Mucosa of rectum (tissue), 2 donors: ENCODE measurements around the gene SYTL3.
"Not testable (repeated sequence)": the region's sequence is repeated elsewhere in the genome, so short reads cannot be mapped to it uniquely, and the experiment has no call there.

Experiments
- H3K27ac ChIP-seq, 2 donors: one replicate each; pipeline ENCODE4 v1.7.0; 2013; ENCODE audit warnings: inconsistent platforms in 2 of 2, low read depth in 2 of 2, low read length in 2 of 2
- H3K27me3 ChIP-seq, 2 donors: one replicate each; pipeline ENCODE4 v1.7.0; 2013; ENCODE audit warnings: low read length in 2 of 2; ENCODE audit not compliant: control insufficient read depth in 2 of 2, insufficient read depth in 2 of 2
- H3K36me3 ChIP-seq, 2 donors: one replicate each; pipeline ENCODE4 v1.7.0; 2013; ENCODE audit warnings: low read length in 2 of 2; ENCODE audit not compliant: control insufficient read depth in 2 of 2, insufficient read depth in 2 of 2
- H3K4me1 ChIP-seq, 2 donors: one replicate each; pipeline ENCODE4 v1.7.0; 2013; ENCODE audit warnings: low read length in 2 of 2, mild to moderate bottlenecking in 1 of 2; ENCODE audit not compliant: control insufficient read depth in 2 of 2, insufficient read depth in 2 of 2
- H3K4me3 ChIP-seq, 2 donors: one replicate each; pipeline ENCODE4 v1.7.0; 2013; ENCODE audit warnings: low read length in 2 of 2
- H3K9ac ChIP-seq, 2 donors: one replicate each; pipeline ENCODE4 v1.7.0; 2013; ENCODE audit warnings: low read length in 2 of 2, low read depth in 1 of 2, mild to moderate bottlenecking in 1 of 2
- H3K9me3 ChIP-seq, 2 donors: one replicate each; pipeline ENCODE4 v1.7.0; 2013; ENCODE audit warnings: low read length in 2 of 2; ENCODE audit not compliant: control insufficient read depth in 2 of 2
- donor health status: healthy.
- donor health status: Normal muscosa, but diverticular disease.

The SYTL3 gene

DNA sequence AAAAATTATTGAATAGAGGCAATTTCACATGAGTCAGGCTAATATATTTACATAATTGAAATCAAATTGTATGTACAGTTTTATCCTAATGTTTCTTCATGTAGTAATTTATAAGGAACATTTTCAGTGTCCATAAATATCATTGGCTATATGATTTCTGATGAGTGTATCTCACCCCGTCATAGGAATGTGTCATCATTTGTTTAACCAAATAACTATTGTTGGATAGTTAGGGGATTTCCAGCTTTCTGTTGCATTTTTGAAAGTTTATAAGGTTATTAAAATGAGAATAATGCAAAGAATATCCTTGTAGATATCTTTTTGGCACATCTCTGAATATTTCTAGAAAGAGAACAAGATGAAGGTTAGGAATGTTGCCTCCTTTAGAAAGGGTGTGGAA is 39.0 kb downstream of the SYTL3 start:
- no peaks in the 10 kb centered on the region for H3K27me3 ChIP-seq
- H3K9me3 ChIP-seq, result no peaks in the 10 kb centered on the region
- no peak overlapping the region for H3K9ac ChIP-seq
- no peaks in the 10 kb centered on the region for H3K36me3 ChIP-seq
- H3K27ac ChIP-seq, result no peak overlapping the region
- peaks cover 4 to 16% of the 10 kb centered on the region in 2 donors for H3K4me1 ChIP-seq
- no peak overlapping the region for H3K4me3 ChIP-seq

GRCh38 chr6:158694913-158695312 is 45.1 kb downstream of the SYTL3 start:
- Histone ChIP-seq H3K27ac (no peak overlapping the region), H3K4me1 (no peaks in the 10 kb centered on the region), H3K9ac (no peak overlapping the region), H3K27me3 (no peaks in the 10 kb centered on the region), H3K36me3 (no peaks in the 10 kb centered on the region), H3K9me3 (no peaks in the 10 kb centered on the region), H3K4me3 (no peak overlapping the region)

GRCh38 chr6:158697811-158698210 is 48.0 kb downstream of the SYTL3 start:
- no peaks in the 10 kb centered on the region for H3K36me3 ChIP-seq
- no peaks in the 10 kb centered on the region for H3K27me3 ChIP-seq
- H3K9ac ChIP-seq, result no peak overlapping the region
- H3K4me1 ChIP-seq, result no peaks in the 10 kb centered on the region
- no peaks in the 10 kb centered on the region for H3K9me3 ChIP-seq
- no peak overlapping the region for H3K27ac ChIP-seq
- no peak overlapping the region for H3K4me3 ChIP-seq

DNA sequence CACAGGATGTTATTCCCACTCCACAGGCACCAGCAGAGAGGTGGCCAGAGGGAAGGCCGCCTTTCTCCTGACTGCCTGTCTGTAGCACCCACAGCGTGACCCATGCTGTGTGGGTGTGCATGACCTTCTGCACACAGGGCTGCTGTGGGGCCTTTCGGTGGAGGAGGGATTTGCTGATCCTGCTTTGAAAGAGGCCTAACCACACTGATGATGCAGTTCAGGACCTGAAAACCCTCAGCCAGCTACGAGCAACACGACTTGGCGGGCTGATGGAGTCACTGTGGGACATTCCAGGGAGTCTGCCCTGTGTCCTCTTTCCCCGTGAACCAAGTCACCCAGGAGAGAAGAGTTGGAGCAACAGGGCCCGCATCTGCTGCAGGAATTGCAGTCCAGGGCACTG is 49.1 kb downstream of the SYTL3 start:
- H3K9ac ChIP-seq, result no peak overlapping the region
- H3K36me3 ChIP-seq, result no peaks in the 10 kb centered on the region
- peaks cover 3 to 5% of the 10 kb centered on the region in 2 donors for H3K4me1 ChIP-seq
- H3K9me3 ChIP-seq, result no peaks in the 10 kb centered on the region
- H3K27me3 ChIP-seq, result no peaks in the 10 kb centered on the region
- H3K27ac ChIP-seq, result no peak overlapping the region
- H3K4me3 ChIP-seq, result no peak overlapping the region

DNA sequence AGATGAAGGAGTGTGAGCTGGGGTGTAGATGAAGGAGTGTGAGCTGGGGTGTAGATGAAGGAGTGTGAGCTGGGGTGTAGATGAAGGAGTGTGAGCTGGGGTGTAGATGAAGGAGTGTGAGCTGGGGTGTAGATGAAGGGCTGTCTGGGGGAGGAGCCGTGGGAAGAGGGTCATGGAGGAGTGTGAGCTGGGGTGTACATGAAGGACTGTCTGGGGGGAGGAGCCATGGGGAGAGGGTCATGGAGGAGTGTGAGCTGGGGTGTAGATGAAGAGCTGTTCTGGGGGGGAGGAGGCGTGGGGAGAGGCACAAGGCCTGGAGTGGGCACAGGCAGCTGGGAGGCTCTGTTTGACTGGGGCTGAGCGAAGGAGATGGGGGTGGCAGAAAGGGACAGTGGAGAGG is 51.4 kb downstream of the SYTL3 start:
- not testable (repeated sequence) for H3K9ac ChIP-seq, H3K27ac ChIP-seq, H3K4me3 ChIP-seq, H3K9me3 ChIP-seq, H3K36me3 ChIP-seq, H3K27me3 ChIP-seq
- H3K4me1 ChIP-seq, result peaks cover 10 to 24% of the 10 kb centered on the region in 2 donors

DNA sequence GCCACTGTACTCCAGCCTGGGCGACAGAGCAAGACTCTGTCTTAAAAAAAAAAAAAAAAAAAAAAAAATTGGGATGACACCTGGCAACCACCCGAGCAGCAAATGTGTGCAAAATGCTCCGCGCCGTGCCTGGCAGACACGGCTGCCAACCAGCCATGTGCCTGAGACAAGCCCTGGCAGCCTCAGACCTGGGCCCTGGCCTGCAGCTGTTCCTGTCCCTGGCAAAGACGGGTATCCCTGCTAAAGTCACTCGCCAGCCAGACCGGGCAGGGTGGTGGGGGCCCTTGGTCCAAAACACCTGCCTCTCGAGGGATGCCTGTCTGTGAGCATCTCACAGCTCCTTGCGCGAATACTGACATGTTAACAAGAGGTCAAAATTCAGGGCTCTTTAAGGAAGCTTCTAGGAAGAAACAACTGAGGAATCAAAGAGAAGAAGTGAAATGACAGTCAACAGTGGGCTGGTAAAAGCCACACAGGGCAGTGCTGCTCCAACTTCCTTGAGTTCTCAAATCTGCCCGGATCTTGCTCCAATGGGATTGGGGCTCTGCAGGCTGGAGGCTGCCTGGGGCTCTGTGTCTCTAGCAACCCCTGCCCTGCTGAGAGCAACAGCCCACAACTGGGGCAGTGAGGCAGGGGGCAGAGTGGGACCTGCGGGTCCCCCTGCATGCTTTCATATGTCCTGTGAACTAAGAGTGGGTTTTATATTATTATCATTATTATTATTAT is 53.4 kb downstream of the SYTL3 start:
- Histone ChIP-seq H3K9ac (no peak overlapping the region), H3K27ac (peak overlapping the region; percentile 48 to 54), H3K27me3 (no peaks in the 10 kb centered on the region), H3K4me3 (no peak overlapping the region), H3K4me1 (peaks cover 15 to 37% of the 10 kb centered on the region in 2 donors), H3K36me3 (no peaks in the 10 kb centered on the region), H3K9me3 (no peaks in the 10 kb centered on the region)

DNA sequence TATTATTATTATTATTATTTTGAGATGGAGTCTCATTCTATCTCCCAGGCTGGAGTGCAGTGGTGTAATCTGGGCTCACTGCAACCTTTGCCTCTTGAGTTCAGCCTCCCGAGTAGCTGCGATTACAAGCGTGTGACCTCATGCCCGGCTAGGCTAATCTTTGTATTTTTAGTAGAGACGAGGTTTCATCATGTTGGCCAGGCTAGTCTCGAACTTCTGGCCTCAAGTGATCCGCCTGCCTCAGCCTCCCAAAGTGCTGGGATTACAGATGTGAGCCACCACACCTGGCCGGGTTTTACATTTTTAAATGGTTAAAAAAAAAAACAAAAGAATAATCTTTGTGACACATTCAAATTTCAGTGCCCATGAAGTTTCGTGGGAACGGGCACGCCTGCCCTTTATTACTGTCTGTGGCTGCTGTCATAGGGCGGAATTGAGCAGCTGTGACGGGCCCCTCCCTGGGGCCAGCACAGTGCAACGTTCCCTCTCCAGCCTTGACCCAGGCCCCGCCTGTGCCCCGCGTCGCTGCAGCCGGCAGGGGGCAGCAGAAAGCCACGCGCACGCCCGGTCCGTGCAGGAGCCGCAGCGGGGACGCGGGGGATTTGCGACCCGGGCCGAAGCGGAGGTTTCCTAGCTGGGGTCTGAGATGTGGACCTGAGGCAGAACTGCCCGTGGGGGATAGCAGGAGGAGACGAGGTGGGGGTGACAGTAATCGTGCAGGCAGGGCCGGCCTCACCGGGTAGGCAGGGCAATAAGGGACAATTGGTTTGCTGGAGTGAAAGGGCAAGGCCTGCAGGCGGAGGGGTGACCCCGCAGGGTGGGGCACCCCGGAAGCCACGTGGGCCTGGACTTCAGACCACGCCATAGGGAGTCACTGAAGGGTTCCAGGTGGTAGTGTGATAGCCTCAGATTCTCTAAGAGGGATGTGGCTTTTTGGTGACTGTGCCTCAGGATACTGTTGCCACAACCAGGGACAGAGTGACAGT is 54.3 kb downstream of the SYTL3 start:
- Histone ChIP-seq H3K9me3 (no peaks in the 10 kb centered on the region), H3K4me1 (peaks cover 15 to 37% of the 10 kb centered on the region in 2 donors), H3K9ac (peak overlapping the region; percentile 70 to 76), H3K27ac (peak overlapping the region; percentile 77 to 80), H3K4me3 (peak overlapping the region; percentile 58 to 79), H3K27me3 (no peaks in the 10 kb centered on the region), H3K36me3 (no peaks in the 10 kb centered on the region)

DNA sequence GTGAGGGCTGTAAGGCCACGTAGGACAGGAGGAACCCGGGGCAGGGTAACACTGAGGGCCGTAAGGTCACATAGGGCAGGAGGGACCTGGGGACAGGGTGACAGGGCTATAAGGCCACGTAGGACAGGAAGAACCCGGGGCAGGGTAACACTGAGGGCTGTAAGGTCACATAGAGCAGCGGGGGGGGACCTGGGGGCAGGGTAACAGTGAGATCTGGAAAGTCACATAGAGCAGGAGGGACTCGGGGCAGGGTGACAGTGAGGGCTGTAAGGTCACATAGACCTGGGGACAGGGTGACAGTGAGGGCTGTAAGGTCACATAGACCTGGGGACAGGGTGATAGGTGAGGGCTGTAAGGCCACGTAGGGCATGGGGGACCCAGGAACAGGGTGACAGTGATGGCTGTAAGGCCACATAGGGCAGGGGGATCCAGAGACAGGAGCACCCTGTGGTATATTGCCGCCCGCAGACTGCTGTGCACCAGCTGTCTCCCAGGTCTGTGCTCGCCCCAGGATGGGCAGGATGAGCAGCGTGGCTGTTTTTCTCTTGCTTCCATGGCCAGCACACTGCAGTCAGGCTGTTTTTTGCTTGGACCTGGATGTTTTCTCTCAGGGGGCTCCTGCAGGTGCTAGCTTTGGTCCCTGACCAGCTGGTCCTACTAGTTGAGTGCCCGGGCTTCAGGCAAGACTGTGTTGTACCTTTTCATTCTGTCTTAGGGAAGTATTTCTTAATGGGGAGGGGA is 55.7 kb downstream of the SYTL3 start:
- Histone ChIP-seq H3K4me1 (peaks cover 15 to 37% of the 10 kb centered on the region in 2 donors), H3K9ac (peak overlapping the region in 1 of 2 donors; percentile 76), H3K9me3 (no peaks in the 10 kb centered on the region), H3K4me3 (no peak overlapping the region), H3K27ac (peak overlapping the region; percentile 77 to 80), H3K27me3 (no peaks in the 10 kb centered on the region), H3K36me3 (no peaks in the 10 kb centered on the region)

DNA sequence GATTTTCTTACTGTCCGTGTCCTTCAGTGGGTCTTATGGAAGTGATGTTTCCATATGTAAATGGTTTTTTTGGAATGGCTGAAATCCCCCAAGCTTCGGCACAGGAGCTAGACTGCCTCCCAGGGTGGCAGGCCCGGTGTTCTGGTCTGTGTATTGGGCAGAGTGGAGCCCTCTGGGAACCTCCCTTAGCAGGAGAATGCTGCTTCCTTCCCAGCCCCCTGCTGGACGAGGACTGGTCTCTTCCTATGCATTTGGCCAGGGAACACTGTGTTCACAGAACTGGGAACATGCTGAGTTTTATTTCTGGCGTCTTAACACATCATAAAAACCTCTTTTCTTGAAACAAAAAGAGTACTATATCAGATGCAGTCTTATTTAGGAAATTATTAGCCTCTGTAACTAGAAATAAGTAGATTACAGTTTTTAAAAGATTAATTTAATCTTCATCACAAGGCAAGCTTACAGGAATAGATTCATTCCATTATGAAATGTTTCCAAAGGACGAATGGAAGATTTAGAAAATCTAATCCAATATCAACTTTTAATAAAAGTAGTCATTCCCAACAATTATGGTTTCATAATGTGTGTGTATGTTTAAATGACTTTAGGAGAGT is 56.6 kb downstream of the SYTL3 start:
- no peak overlapping the region for H3K4me3 ChIP-seq
- no peaks in the 10 kb centered on the region for H3K27me3 ChIP-seq
- H3K9me3 ChIP-seq, result no peaks in the 10 kb centered on the region
- no peaks in the 10 kb centered on the region for H3K36me3 ChIP-seq
- peaks cover 15 to 37% of the 10 kb centered on the region in 2 donors for H3K4me1 ChIP-seq
- peak overlapping the region in 1 of 2 donors; percentile 77 for H3K27ac ChIP-seq
- peak overlapping the region; percentile 12 to 36 for H3K9ac ChIP-seq
